Endothelial cell of umbilical vein (primary cell): ENCODE results near the gene SERPINB4. TPM values are rescaled to one million over a fixed set of nuclear protein-coding genes. Genes with fewer than 3 reads are reported as not detected.

ENCODE experiments used
- BruUV-seq: library from RNA; stranded (reverse); fragments of 400-500 nt; replicated peaks from 2 replicates; lab custom pipeline; 2021; lab: Mats Ljungman, UMichigan
- CTCF ChIA-PET: fragments of 300-600, 350-600 bp; sonication (Branson Sonifier 250); formaldehyde crosslinking; loops from one replicate; lab custom pipeline; 2021; ENCODE audit warnings: antibody characterized with exemption, inconsistent platforms; lab: Charles Lee
- POLR2A ChIA-PET: fragments of 300-600, 350-600 bp; sonication (Branson Sonifier 250); formaldehyde crosslinking; loops from one replicate; lab custom pipeline; 2021; ENCODE audit warnings: antibody characterized with exemption, inconsistent platforms; lab: Charles Lee
- DNase-seq: peaks from one replicate; pipeline ENCODE4 v3.0.0-alpha.2; 2011; ENCODE audit warnings: low read depth, low spot score
- FAIRE-seq: peaks from 2 replicates; lab custom pipeline; 2011; peaks lifted over from hg19 to GRCh38; lab: Jason Lieb, UNC
- H2AFZ ChIP-seq: 2 replicates; pipeline ENCODE4 v1.6.0; 2012; ENCODE audit warnings: low read depth, low read length, control low read depth, inconsistent platforms
- H3K27ac ChIP-seq: 2 replicates; pipeline ENCODE4 v1.5.1; 2011; ENCODE audit warnings: low read depth, mild to moderate bottlenecking, control low read depth, low read length, moderate library complexity; ENCODE audit not compliant: insufficient read depth
- H3K27me3 ChIP-seq, 2 experiments: 2 replicates each; pipeline versions ENCODE4 v1.6.0 to v1.6.1; 2011; ENCODE audit warnings: low read length in 2 of 2, mixed read lengths in 1 of 2; ENCODE audit not compliant: control insufficient read depth in 2 of 2, insufficient read depth in 2 of 2
- H3K36me3 ChIP-seq, 2 experiments: 2 replicates in 1 of 2; 3 replicates in 1 of 2; pipeline ENCODE4 v1.5.1; 2011; ENCODE audit warnings: low read length in 2 of 2, mild to moderate bottlenecking in 1 of 2, moderate library complexity in 1 of 2; ENCODE audit not compliant: control insufficient read depth in 2 of 2, insufficient read depth in 2 of 2; ENCODE audit errors: extremely low read depth in 1 of 2
- H3K4me1 ChIP-seq: 3 replicates; pipeline ENCODE4 v1.5.1; 2011; ENCODE audit warnings: mild to moderate bottlenecking, low read length; ENCODE audit not compliant: control insufficient read depth, insufficient read depth; ENCODE audit errors: extremely low read depth
- H3K4me2 ChIP-seq: 2 replicates; pipeline ENCODE4 v1.6.1; 2011; ENCODE audit warnings: low read length, control low read depth, mixed read lengths; ENCODE audit not compliant: insufficient read depth
- H3K4me3 ChIP-seq, 3 experiments: fragments of 200-600 bp in 1 of 3; sonication (generic), shearing (Covaris generic) in 1 of 3; replicated peaks in 1 of 3; 2 replicates each; pipeline ENCODE4 v1.5.1; 2011 to 2016; ENCODE audit warnings: control low read depth in 3 of 3, low read length in 3 of 3, mild to moderate bottlenecking in 2 of 3, inconsistent platforms in 1 of 3, low read depth in 1 of 3, moderate library complexity in 1 of 3; ENCODE audit not compliant: insufficient read depth in 1 of 3
- H3K79me2 ChIP-seq: 2 replicates; pipeline ENCODE4 v1.6.0; 2012; ENCODE audit warnings: low read length, inconsistent platforms; ENCODE audit not compliant: control insufficient read depth, insufficient read depth
- H3K9ac ChIP-seq: replicated peaks from 2 replicates; pipeline ENCODE3; 2011; ENCODE audit warnings: low read length, control low read depth; ENCODE audit not compliant: insufficient read depth; ENCODE audit errors: extremely low read depth
- H3K9me1 ChIP-seq: replicated peaks from 3 replicates; pipeline ENCODE4 v1.6.0; 2011; ENCODE audit warnings: mild to moderate bottlenecking, low read length; ENCODE audit not compliant: control insufficient read depth, insufficient read depth; ENCODE audit errors: extremely low read depth
- H3K9me3 ChIP-seq: replicated peaks from 2 replicates; pipeline ENCODE4 v1.5.1; 2012; ENCODE audit warnings: low read length, inconsistent platforms; ENCODE audit not compliant: control insufficient read depth, insufficient read depth
- H4K20me1 ChIP-seq: replicated peaks from 2 replicates; pipeline ENCODE3; 2011; ENCODE audit warnings: mild to moderate bottlenecking, low read length; ENCODE audit not compliant: control insufficient read depth, insufficient read depth; ENCODE audit errors: extremely low read depth
- EZH2 ChIP-seq: IDR thresholded peaks from 2 replicates; pipeline ENCODE4 v1.6.1; 2012; ENCODE audit warnings: borderline replicate concordance, low read depth, mild to moderate bottlenecking, moderate library complexity, low read length, inconsistent platforms; ENCODE audit not compliant: severe bottlenecking
- FOS ChIP-seq: IDR thresholded peaks from 2 replicates; pipeline ENCODE4 v1.6.1; 2011; ENCODE audit warnings: mild to moderate bottlenecking, low read length, moderate library complexity, borderline replicate concordance; ENCODE audit not compliant: insufficient read depth
- JUN ChIP-seq: IDR thresholded peaks from 2 replicates; pipeline ENCODE4 v1.6.1; 2011; ENCODE audit warnings: borderline replicate concordance, low read depth; ENCODE audit not compliant: insufficient read length, insufficient read depth
- MAX ChIP-seq: IDR thresholded peaks from 2 replicates; pipeline ENCODE4 v1.6.1; 2011; ENCODE audit not compliant: insufficient read depth, insufficient read length
- MYC ChIP-seq: IDR thresholded peaks from one replicate; pipeline ENCODE4 v1.6.1; 2011; ENCODE audit warnings: mild to moderate bottlenecking, low read depth, low read length
- dilution Hi-C: fragments of 300-500 bp; cut with MboI; formaldehyde crosslinking; loops from one replicate; pipeline ENCODE4 v1.15.0; 2019; ENCODE audit warnings: low sequenced_read_pairs; ENCODE audit not compliant: extremely low pct_ligation_motif_present
- intact Hi-C: fragments of 100-400 bp; cut with micrococcal nuclease; formaldehyde crosslinking; loops from one replicate; pipeline ENCODE4 v1.10.0; 2022
- polyA plus RNA-seq, 4 experiments: library from polyadenylated mRNA; depleted of rRNA in 3 of 4; stranded (reverse) in 3 of 4; unstranded in 1 of 4; fragments of >200 nt; gene quantifications; 2 replicates each; pipeline versions ENCODE4 v1.2.1 to v1.2.3, GENCODE V29; 2011 to 2012; ENCODE audit warnings: missing spikeins in 1 of 4
- total RNA-seq: library from RNA; stranded (reverse); gene quantifications from 2 replicates; pipeline ENCODE4 v1.2.3, GENCODE V29; 2021
- TF ChIP-seq, protein P1 (sequence below), 2 donors: IDR thresholded peaks; 1 replicate in 1 of 2; 2 replicates in 1 of 2; pipeline ENCODE4 v1.5.1; 2011; ENCODE audit warnings: low read length in 2 of 2, mild to moderate bottlenecking in 2 of 2, moderate library complexity in 2 of 2, control low read depth in 1 of 2, inconsistent platforms in 1 of 2, low read depth in 1 of 2; ENCODE audit not compliant: insufficient read depth in 1 of 2; ENCODE audit errors: extremely low read depth in 1 of 2

The SERPINB4 gene
- total and polyA plus RNA-seq, 2 donors (not counting 3 experiments of a cell fraction or from before 2014, with no cell fraction given) = not detected

DNA sequence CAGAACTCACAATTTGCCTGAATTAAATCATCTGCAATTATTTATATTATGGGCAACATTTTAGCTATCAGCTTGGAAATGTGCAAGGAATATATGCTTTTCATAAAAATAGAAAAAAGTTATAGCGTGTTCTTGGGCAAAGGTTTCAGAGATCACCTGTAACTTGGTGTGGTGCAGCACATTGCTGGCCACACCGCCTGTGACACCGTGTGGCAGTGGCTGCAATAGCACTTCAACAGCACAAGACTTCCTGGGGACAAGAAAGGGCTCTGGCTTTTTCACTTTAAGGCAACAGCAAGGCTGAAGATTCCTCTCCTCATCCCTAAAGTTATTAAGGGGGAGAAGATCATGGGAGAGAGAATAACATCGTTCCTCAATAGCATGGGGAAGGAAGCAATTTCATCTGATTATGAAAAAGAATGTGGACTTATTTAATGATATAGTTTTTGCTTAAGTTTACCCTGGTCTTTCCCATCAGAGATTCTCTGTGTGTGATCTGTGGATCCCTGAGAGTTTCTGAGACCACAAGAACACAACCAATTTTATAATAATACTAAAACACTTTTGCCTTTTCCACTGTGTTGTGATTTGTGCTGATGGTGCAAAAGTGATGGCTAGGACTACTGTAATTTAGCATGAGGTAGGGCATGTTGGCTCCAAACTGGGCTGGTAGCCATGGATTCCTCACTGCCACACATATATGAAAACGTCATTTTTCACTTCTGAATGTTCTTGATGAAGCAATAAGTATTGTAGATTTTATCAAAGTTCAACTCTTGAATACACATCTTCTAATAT lies 32.7 kb upstream of the SERPINB4 start:
- no peaks in the 10 kb centered on the region for H3K9me3 ChIP-seq
- no peaks in the 10 kb centered on the region for H4K20me1 ChIP-seq
- FAIRE-seq (no peak), DNase-seq (no peak)
- intact Hi-C loops = no loop called here
- no peak overlapping the region for H3K27ac ChIP-seq
- dilution Hi-C loops = no loop called here
- no TSS peak for BruUV-seq
- no peak overlapping the region for H3K4me3 ChIP-seq
- H3K9me1 ChIP-seq = no peaks in the 10 kb centered on the region
- no peaks in the 10 kb centered on the region for H3K79me2 ChIP-seq
- H3K4me2 ChIP-seq = no peak overlapping the region
- H2AFZ ChIP-seq = no peak overlapping the region
- no peaks in the 10 kb centered on the region for H3K4me1 ChIP-seq
- TF ChIP-seq EZH2 (no peak), MYC (no peak), FOS (no peak), MAX (no peak), JUN (no peak)
- TF ChIP-seq, protein P1, sequence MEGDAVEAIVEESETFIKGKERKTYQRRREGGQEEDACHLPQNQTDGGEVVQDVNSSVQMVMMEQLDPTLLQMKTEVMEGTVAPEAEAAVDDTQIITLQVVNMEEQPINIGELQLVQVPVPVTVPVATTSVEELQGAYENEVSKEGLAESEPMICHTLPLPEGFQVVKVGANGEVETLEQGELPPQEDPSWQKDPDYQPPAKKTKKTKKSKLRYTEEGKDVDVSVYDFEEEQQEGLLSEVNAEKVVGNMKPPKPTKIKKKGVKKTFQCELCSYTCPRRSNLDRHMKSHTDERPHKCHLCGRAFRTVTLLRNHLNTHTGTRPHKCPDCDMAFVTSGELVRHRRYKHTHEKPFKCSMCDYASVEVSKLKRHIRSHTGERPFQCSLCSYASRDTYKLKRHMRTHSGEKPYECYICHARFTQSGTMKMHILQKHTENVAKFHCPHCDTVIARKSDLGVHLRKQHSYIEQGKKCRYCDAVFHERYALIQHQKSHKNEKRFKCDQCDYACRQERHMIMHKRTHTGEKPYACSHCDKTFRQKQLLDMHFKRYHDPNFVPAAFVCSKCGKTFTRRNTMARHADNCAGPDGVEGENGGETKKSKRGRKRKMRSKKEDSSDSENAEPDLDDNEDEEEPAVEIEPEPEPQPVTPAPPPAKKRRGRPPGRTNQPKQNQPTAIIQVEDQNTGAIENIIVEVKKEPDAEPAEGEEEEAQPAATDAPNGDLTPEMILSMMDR (IDR thresholded peaks at IDR 0.05; ENCODE audit: extremely low read depth in 1 of 2, insufficient read depth in 1 of 2, low read depth in 1 of 2, low read length in 2 of 2) = no peak
- ChIA-PET POLR2A (no interaction called here), CTCF (no interaction called here)
- H3K36me3 ChIP-seq = no peaks in the 10 kb centered on the region
- H3K9ac ChIP-seq = no peak overlapping the region
- no peaks in the 10 kb centered on the region for H3K27me3 ChIP-seq
